ENCODE results near the gene STK35. TPM values are rescaled to one million over a fixed set of nuclear protein-coding genes. Genes with fewer than 3 reads are reported as not detected.

Gene STK35
- total and polyA plus RNA-seq, 2 donors (not counting 3 experiments of a cell fraction or from before 2014, with no cell fraction given): 10.2 to 17.5 TPM

GRCh38 chr20:2131366-2131765, 29.7 kb downstream of the STK35 start:
- Histone ChIP-seq H3K4me1 (ENCODE audit: control insufficient read depth, extremely low read depth, insufficient read depth, low read length) (peaks cover 3% of the 10 kb centered on the region), H2AFZ (ENCODE audit: low read depth, low read length) (no peak overlapping the region), H4K20me1 (replicated peaks; ENCODE audit: control insufficient read depth, extremely low read depth, insufficient read depth, low read length) (no peaks in the 10 kb centered on the region), H3K4me3 (replicated peaks in 1 of 3; ENCODE audit: insufficient read depth in 1 of 3, low read depth in 1 of 3, low read length in 3 of 3) (no peak overlapping the region), H3K27me3 (ENCODE audit: control insufficient read depth in 2 of 2, insufficient read depth in 2 of 2, low read length in 2 of 2) (no peaks in the 10 kb centered on the region), H3K9me3 (replicated peaks; ENCODE audit: control insufficient read depth, insufficient read depth, low read length) (no peaks in the 10 kb centered on the region), H3K9me1 (replicated peaks; ENCODE audit: control insufficient read depth, extremely low read depth, insufficient read depth, low read length) (no peaks in the 10 kb centered on the region), H3K36me3 (ENCODE audit: control insufficient read depth in 2 of 2, extremely low read depth in 1 of 2, insufficient read depth in 2 of 2, low read length in 2 of 2) (peaks cover 0 to 5% of the 10 kb centered on the region in 2 experiments), H3K4me2 (ENCODE audit: insufficient read depth, low read length) (no peak overlapping the region), H3K79me2 (ENCODE audit: control insufficient read depth, insufficient read depth, low read length) (peaks cover 53% of the 10 kb centered on the region), H3K9ac (replicated peaks; ENCODE audit: extremely low read depth, insufficient read depth, low read length) (no peak overlapping the region), H3K27ac (ENCODE audit: insufficient read depth, low read depth, low read length) (no peak overlapping the region)
- intact Hi-C loops (cut with micrococcal nuclease): no loop called here
- ChIA-PET CTCF (interaction anchor here (0.8 to 1.5 kb wide), 4 partner anchors 8 to 42 kb away, joined by 3 to 4 read pairs (median 3); no protein-coding TSS in a partner anchor), POLR2A (no interaction called here)
- peak; percentile 64 for FAIRE-seq
- DNase-seq (ENCODE audit: low read depth, low spot score): peak; percentile 6
- TF ChIP-seq JUN (IDR thresholded peaks at IDR 0.05; ENCODE audit: borderline replicate concordance, insufficient read depth, insufficient read length, low read depth) (peak; percentile 3), GATA2 (IDR thresholded peaks at IDR 0.05; ENCODE audit: insufficient read depth, insufficient read length, low read depth, low read length) (no peak), POLR2A (IDR thresholded peaks at IDR 0.05; ENCODE audit: low read depth, low read length) (no peak), EZH2 (IDR thresholded peaks at IDR 0.05; ENCODE audit: borderline replicate concordance, low read depth, low read length, severe bottlenecking) (no peak), FOS (IDR thresholded peaks at IDR 0.05; ENCODE audit: borderline replicate concordance, insufficient read depth, low read length) (peak; percentile 84)
- dilution Hi-C loops (cut with MboI; ENCODE audit: extremely low pct_ligation_motif_present, low sequenced_read_pairs): no loop called here
- BruUV-seq (replicated peaks): no TSS peak

GRCh38 chr20:2132461-2132901, 30.9 kb downstream of the STK35 start:
- ChIA-PET POLR2A (no interaction called here), CTCF (interaction anchor here (1.5 kb wide), 2 partner anchors 40 to 41 kb away, joined by 3 to 4 read pairs; no protein-coding TSS in a partner anchor)
- Histone ChIP-seq H3K36me3 (ENCODE audit: control insufficient read depth in 2 of 2, extremely low read depth in 1 of 2, insufficient read depth in 2 of 2, low read length in 2 of 2) (peaks cover 0 to 5% of the 10 kb centered on the region in 2 experiments), H3K27ac (ENCODE audit: insufficient read depth, low read depth, low read length) (no peak overlapping the region), H3K4me3 (replicated peaks in 1 of 3; ENCODE audit: insufficient read depth in 1 of 3, low read depth in 1 of 3, low read length in 3 of 3) (no peak overlapping the region), H3K9me3 (replicated peaks; ENCODE audit: control insufficient read depth, insufficient read depth, low read length) (no peaks in the 10 kb centered on the region), H3K9ac (replicated peaks; ENCODE audit: extremely low read depth, insufficient read depth, low read length) (no peak overlapping the region), H3K27me3 (ENCODE audit: control insufficient read depth in 2 of 2, insufficient read depth in 2 of 2, low read length in 2 of 2) (no peaks in the 10 kb centered on the region), H4K20me1 (replicated peaks; ENCODE audit: control insufficient read depth, extremely low read depth, insufficient read depth, low read length) (no peaks in the 10 kb centered on the region), H3K79me2 (ENCODE audit: control insufficient read depth, insufficient read depth, low read length) (peaks cover 54% of the 10 kb centered on the region), H3K4me1 (ENCODE audit: control insufficient read depth, extremely low read depth, insufficient read depth, low read length) (peaks cover 3% of the 10 kb centered on the region), H3K4me2 (ENCODE audit: insufficient read depth, low read length) (no peak overlapping the region), H2AFZ (ENCODE audit: low read depth, low read length) (no peak overlapping the region), H3K9me1 (replicated peaks; ENCODE audit: control insufficient read depth, extremely low read depth, insufficient read depth, low read length) (no peaks in the 10 kb centered on the region)
- FAIRE-seq (no peak), DNase-seq (ENCODE audit: low read depth, low spot score) (no peak)
- intact Hi-C loops (cut with micrococcal nuclease): no loop called here
- dilution Hi-C loops (cut with MboI; ENCODE audit: extremely low pct_ligation_motif_present, low sequenced_read_pairs): no loop called here
- TF ChIP-seq JUN (IDR thresholded peaks at IDR 0.05; ENCODE audit: borderline replicate concordance, insufficient read depth, insufficient read length, low read depth) (no peak), POLR2AphosphoS5 (IDR thresholded peaks at IDR 0.05; ENCODE audit: insufficient read depth, low read depth, low read length) (no peak), FOS (IDR thresholded peaks at IDR 0.05; ENCODE audit: borderline replicate concordance, insufficient read depth, low read length) (no peak), CTCF (IDR thresholded peaks at IDR 0.05; ENCODE audit: extremely low read depth in 1 of 2, insufficient read depth in 1 of 2, low read depth in 1 of 2, low read length in 2 of 2) (no peak), MYC (IDR thresholded peaks at IDR 0.05; ENCODE audit: low read depth, low read length) (no peak), MAX (IDR thresholded peaks at IDR 0.05; ENCODE audit: insufficient read depth, insufficient read length) (no peak), GATA2 (IDR thresholded peaks at IDR 0.05; ENCODE audit: insufficient read depth, insufficient read length, low read depth, low read length) (no peak), POLR2A (IDR thresholded peaks at IDR 0.05; ENCODE audit: low read depth, low read length) (no peak), EZH2 (IDR thresholded peaks at IDR 0.05; ENCODE audit: borderline replicate concordance, low read depth, low read length, severe bottlenecking) (no peak)
- no TSS peak for BruUV-seq (replicated peaks)

Measured in endothelial cell of umbilical vein (primary cell).